Mesenchymal stem cell (in vitro differentiated cells and primary cell): ENCODE measurements around the gene SREK1IP1.
A peak's percentile ranks its signal among the peaks of the same experiment; 100 is the strongest.

Experiments used
- DNase-seq: peaks from one replicate; pipeline ENCODE4 v3.0.0-alpha.2; 2013
- H2AFZ ChIP-seq: one replicate; pipeline ENCODE4 v1.6.1; 2013; ENCODE audit warnings: low read depth, mild to moderate bottlenecking, control low read depth, inconsistent platforms, low read length, moderate library complexity
- H2AK5ac ChIP-seq: 2 replicates; pipeline ENCODE4 v1.6.1; 2013; ENCODE audit warnings: low read length, moderate library complexity, mild to moderate bottlenecking, inconsistent platforms; ENCODE audit not compliant: severe bottlenecking
- H2BK120ac ChIP-seq: one replicate; pipeline ENCODE4 v1.6.1; 2013; ENCODE audit warnings: low read depth, mild to moderate bottlenecking, inconsistent platforms, low read length, moderate library complexity
- H2BK12ac ChIP-seq, 2 experiments: one replicate each; pipeline ENCODE4 v1.6.1; 2013; ENCODE audit warnings: inconsistent platforms in 2 of 2, low read length in 2 of 2, mild to moderate bottlenecking in 2 of 2, moderate library complexity in 2 of 2, control low read depth in 1 of 2
- H2BK15ac ChIP-seq: one replicate; pipeline ENCODE4 v1.6.1; 2013; ENCODE audit warnings: mild to moderate bottlenecking, low read depth, inconsistent platforms; ENCODE audit not compliant: poor library complexity, severe bottlenecking
- H2BK5ac ChIP-seq: 2 replicates; pipeline ENCODE4 v1.6.1; 2013; ENCODE audit warnings: low read depth, mild to moderate bottlenecking, low read length, control low read depth, inconsistent platforms; ENCODE audit not compliant: poor library complexity, severe bottlenecking
- H3K14ac ChIP-seq, 2 experiments: one replicate each; pipeline ENCODE4 v1.6.1; 2013; ENCODE audit warnings: inconsistent platforms in 2 of 2, low read length in 2 of 2, control low read depth in 1 of 2, mild to moderate bottlenecking in 1 of 2, moderate library complexity in 1 of 2
- H3K18ac ChIP-seq, 2 experiments: one replicate each; pipeline ENCODE4 v1.6.1; 2013; ENCODE audit warnings: inconsistent platforms in 2 of 2, low read length in 2 of 2, control low read depth in 1 of 2, low read depth in 1 of 2, mild to moderate bottlenecking in 1 of 2
- H3K23ac ChIP-seq, 2 experiments: one replicate each; pipeline ENCODE4 v1.6.1; 2013; ENCODE audit warnings: inconsistent platforms in 2 of 2, low read length in 2 of 2, mild to moderate bottlenecking in 2 of 2, moderate library complexity in 2 of 2, control low read depth in 1 of 2
- H3K27ac ChIP-seq: 2 replicates; pipeline ENCODE4 v1.5.1; 2013; ENCODE audit warnings: mild to moderate bottlenecking, moderate library complexity, low read length, control low read depth, inconsistent platforms; ENCODE audit not compliant: poor library complexity, severe bottlenecking
- H3K27me3 ChIP-seq, 2 experiments: 2 replicates each; pipeline versions ENCODE4 v1.6.1 to v1.7.0; 2013; ENCODE audit warnings: low read length in 2 of 2, mild to moderate bottlenecking in 2 of 2, moderate library complexity in 2 of 2, control low read depth in 1 of 2, inconsistent platforms in 1 of 2; ENCODE audit not compliant: control insufficient read depth in 1 of 2, insufficient read depth in 1 of 2
- H3K36me3 ChIP-seq, 2 experiments: 2 replicates each; pipeline versions ENCODE4 v1.6.1 to v1.7.0; 2013; ENCODE audit warnings: low read length in 2 of 2, control low read depth in 1 of 2, inconsistent platforms in 1 of 2, low read depth in 1 of 2, mild to moderate bottlenecking in 1 of 2; ENCODE audit not compliant: insufficient read depth in 2 of 2, control insufficient read depth in 1 of 2
- H3K4ac ChIP-seq, 2 experiments: one replicate each; pipeline ENCODE4 v1.6.1; 2013; ENCODE audit warnings: inconsistent platforms in 2 of 2, low read length in 2 of 2, mild to moderate bottlenecking in 2 of 2, moderate library complexity in 2 of 2, control low read depth in 1 of 2, low read depth in 1 of 2
- H3K4me1 ChIP-seq: 2 replicates; pipeline ENCODE4 v1.6.1; 2013; ENCODE audit warnings: low read depth, low read length, control low read depth; ENCODE audit not compliant: control insufficient read depth, insufficient read depth
- H3K4me2 ChIP-seq: 2 replicates; pipeline ENCODE4 v1.6.1; 2013; ENCODE audit warnings: low read length, mild to moderate bottlenecking, inconsistent platforms; ENCODE audit not compliant: poor library complexity, severe bottlenecking
- H3K4me3 ChIP-seq, 2 experiments: 2 replicates each; pipeline versions ENCODE4 v1.5.1 to v1.7.0; 2013; ENCODE audit warnings: low read length in 2 of 2, mild to moderate bottlenecking in 2 of 2, control low read depth in 1 of 2, low read depth in 1 of 2; ENCODE audit not compliant: insufficient read depth in 1 of 2
- H3K79me1 ChIP-seq: replicated peaks from 2 replicates; pipeline ENCODE4 v1.6.1; 2013; ENCODE audit warnings: mild to moderate bottlenecking, control low read depth, low read length, inconsistent platforms; ENCODE audit not compliant: poor library complexity, severe bottlenecking
- H3K9ac ChIP-seq: 2 replicates; pipeline ENCODE4 v1.7.0; 2013; ENCODE audit warnings: mild to moderate bottlenecking, low read length, moderate library complexity
- H3K9me3 ChIP-seq: 2 replicates; pipeline ENCODE4 v1.7.0; 2013; ENCODE audit warnings: mild to moderate bottlenecking, low read length; ENCODE audit not compliant: control insufficient read depth
- H4K8ac ChIP-seq: one replicate; pipeline ENCODE4 v1.6.1; 2013; ENCODE audit warnings: inconsistent platforms, mild to moderate bottlenecking, low read length, moderate library complexity
- H4K91ac ChIP-seq: one replicate; pipeline ENCODE4 v1.6.1; 2013; ENCODE audit warnings: mild to moderate bottlenecking, low read length, inconsistent platforms
- WGBS: methylation state at CpG from one replicate; pipeline ENCODE4 v1.1.7; 2013; ENCODE audit warnings: mixed read lengths; 5-methylcytosine and 5-hydroxymethylcytosine counted together

SREK1IP1 gene

DNA sequence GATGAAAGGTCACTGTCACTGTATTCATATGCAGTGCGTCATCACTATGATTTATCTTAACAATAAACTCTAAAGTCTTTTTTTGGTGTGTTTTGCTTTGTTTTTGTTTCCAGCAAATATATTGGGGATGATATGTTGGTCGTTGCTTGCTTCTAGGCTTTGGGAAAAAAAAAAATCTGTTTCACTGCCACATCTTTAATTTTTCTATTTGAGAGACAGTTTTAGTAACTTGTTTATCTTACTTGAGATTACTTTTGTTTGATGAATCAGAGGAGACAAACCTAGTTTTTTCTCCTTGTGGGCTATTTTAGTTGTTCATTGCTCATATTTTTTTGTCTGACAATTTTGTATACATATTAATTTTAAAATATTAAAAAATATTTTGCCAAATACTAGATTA lies 19.7 kb upstream of the SREK1IP1 start:
- no peak overlapping the region for H3K4me2 ChIP-seq
- no peak overlapping the region for H2BK15ac ChIP-seq
- H2BK120ac ChIP-seq: no peak overlapping the region
- H3K36me3 ChIP-seq: peaks cover 0 to 32% of the 10 kb centered on the region in 2 experiments
- no CpG with 5 or more reads among the region's 2 CpGs for WGBS
- no peak overlapping the region for H2BK12ac ChIP-seq
- H3K18ac ChIP-seq: no peak overlapping the region
- no peak overlapping the region for H2AK5ac ChIP-seq
- H2AFZ ChIP-seq: no peak overlapping the region
- no peaks in the 10 kb centered on the region for H3K9me3 ChIP-seq
- no peak overlapping the region for H3K27ac ChIP-seq
- H2BK5ac ChIP-seq: no peak overlapping the region
- H3K4me1 ChIP-seq: no peaks in the 10 kb centered on the region
- peak overlapping the region; percentile 8 for H3K9ac ChIP-seq
- H3K4me3 ChIP-seq: no peak overlapping the region
- no peak overlapping the region for H4K91ac ChIP-seq
- no peaks in the 10 kb centered on the region for H3K27me3 ChIP-seq
- no peak overlapping the region for H3K4ac ChIP-seq
- no peak overlapping the region for H4K8ac ChIP-seq
- DNase-seq: no peak
- no peak overlapping the region for H3K14ac ChIP-seq
- no peaks in the 10 kb centered on the region for H3K79me1 ChIP-seq
- no peak overlapping the region for H3K23ac ChIP-seq

DNA sequence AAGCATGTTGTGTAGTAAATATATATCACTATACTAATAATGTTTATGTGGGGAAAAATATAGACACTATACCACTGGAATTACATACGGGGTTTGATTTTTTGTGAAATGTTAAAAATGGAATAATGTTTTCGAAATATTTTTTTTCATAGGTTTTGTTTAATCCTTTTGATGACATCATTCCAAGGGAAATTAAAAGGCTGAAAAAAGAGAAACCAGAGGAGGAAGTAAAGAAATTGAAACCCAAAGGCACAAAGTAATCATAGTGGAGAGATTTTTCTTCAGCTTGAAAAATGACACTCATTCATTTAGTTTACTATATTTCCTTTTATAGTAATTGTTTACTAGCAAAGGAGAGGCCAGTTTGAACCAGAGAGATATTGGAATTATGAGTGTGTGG lies 17.9 kb upstream of the SREK1IP1 start:
- Histone ChIP-seq H3K4me2 (no peak overlapping the region), H3K23ac (no peak overlapping the region), H2AFZ (no peak overlapping the region), H3K9me3 (no peaks in the 10 kb centered on the region), H2AK5ac (no peak overlapping the region), H2BK15ac (no peak overlapping the region), H4K91ac (no peak overlapping the region), H3K4me3 (no peak overlapping the region), H3K27me3 (no peaks in the 10 kb centered on the region), H3K4me1 (no peaks in the 10 kb centered on the region), H2BK120ac (no peak overlapping the region), H4K8ac (no peak overlapping the region), H2BK12ac (no peak overlapping the region), H2BK5ac (no peak overlapping the region), H3K36me3 (peaks cover 0 to 19% of the 10 kb centered on the region in 2 experiments), H3K14ac (no peak overlapping the region), H3K27ac (no peak overlapping the region), H3K79me1 (peaks cover under 1% of the 10 kb centered on the region), H3K4ac (no peak overlapping the region), H3K18ac (no peak overlapping the region), H3K9ac (no peak overlapping the region)
- 100% methylated on average over 2 of the region's 2 CpGs for WGBS
- no peak for DNase-seq

DNA sequence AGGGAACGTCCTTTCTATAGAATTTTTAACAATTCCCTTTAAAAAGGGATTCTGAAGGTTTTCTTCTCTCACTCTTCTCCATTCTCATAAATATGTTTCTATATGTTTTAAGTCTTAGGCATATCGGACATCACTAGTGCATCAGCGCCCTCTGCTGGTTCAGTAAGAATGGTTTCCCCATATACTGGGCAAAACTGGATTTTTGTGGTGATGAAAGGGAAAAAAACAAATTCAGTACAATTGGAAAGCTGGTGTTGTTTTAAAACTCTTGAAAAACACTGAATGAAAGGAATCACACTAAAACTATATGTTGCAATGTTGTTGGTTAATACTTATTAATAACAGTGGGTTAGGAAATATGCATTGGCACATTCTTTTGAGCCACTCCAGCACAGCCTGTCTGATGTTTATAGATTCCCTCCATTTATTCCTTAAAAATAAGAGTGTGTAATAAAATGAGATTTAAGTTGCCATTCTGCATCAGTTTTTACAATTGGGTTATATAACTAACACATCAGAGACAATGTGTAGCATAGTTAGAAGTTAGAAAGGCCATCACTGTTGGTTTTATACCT lies 16.0 kb upstream of the SREK1IP1 start:
- 9% methylated on average over 2 of the region's 3 CpGs for WGBS

DNA sequence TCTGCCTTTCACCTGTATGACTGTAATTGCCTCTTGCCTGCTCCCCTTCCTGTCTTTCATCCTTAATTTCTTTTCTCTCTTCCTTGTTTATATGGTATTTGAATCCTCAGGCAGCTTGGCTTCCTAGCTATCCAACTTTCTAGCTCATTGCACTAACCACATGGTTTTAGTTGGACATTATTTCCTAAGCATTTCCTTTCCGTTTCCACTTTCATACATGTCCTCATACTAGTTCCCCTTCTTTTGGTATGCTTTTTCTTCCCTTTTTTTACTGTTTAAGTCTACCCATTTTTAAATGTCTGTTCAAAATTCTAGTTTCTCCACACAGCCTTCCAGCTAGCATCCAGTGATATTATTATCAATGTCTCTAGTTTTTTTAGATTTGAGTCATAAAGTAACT lies 6.8 kb upstream of the SREK1IP1 start:
- H3K9ac ChIP-seq: no peak overlapping the region
- no peak overlapping the region for H3K4me2 ChIP-seq
- H4K91ac ChIP-seq: no peak overlapping the region
- no peak for DNase-seq
- H3K79me1 ChIP-seq: peaks cover 5% of the 10 kb centered on the region
- no peak overlapping the region for H3K23ac ChIP-seq
- H2BK120ac ChIP-seq: no peak overlapping the region
- no peak overlapping the region for H2BK12ac ChIP-seq
- H2BK15ac ChIP-seq: no peak overlapping the region
- peaks cover 0 to 15% of the 10 kb centered on the region in 2 experiments for H3K36me3 ChIP-seq
- no peak overlapping the region for H3K27ac ChIP-seq
- H4K8ac ChIP-seq: no peak overlapping the region
- no peak overlapping the region for H3K4ac ChIP-seq
- H3K4me3 ChIP-seq: no peak overlapping the region
- no peaks in the 10 kb centered on the region for H3K4me1 ChIP-seq
- H2BK5ac ChIP-seq: no peak overlapping the region
- no peak overlapping the region for H2AK5ac ChIP-seq
- H2AFZ ChIP-seq: no peak overlapping the region
- H3K14ac ChIP-seq: no peak overlapping the region
- H3K9me3 ChIP-seq: no peaks in the 10 kb centered on the region
- 100% methylated on average over 1 of the region's 1 CpG for WGBS
- no peak overlapping the region for H3K18ac ChIP-seq
- no peaks in the 10 kb centered on the region for H3K27me3 ChIP-seq

More for the DNA sequence above, 16.0 kb upstream of the SREK1IP1 start:
- no peak overlapping the region for H2BK120ac ChIP-seq
- no peak overlapping the region for H4K91ac ChIP-seq
- no peaks in the 10 kb centered on the region for H3K27me3 ChIP-seq
- H2BK12ac ChIP-seq: no peak overlapping the region
- H2BK5ac ChIP-seq: no peak overlapping the region
- no peak overlapping the region for H3K4ac ChIP-seq
- no peak overlapping the region for H3K27ac ChIP-seq
- no peak overlapping the region for H3K4me2 ChIP-seq
- no peak overlapping the region for H3K18ac ChIP-seq
- H3K36me3 ChIP-seq: peaks cover 0 to 11% of the 10 kb centered on the region in 2 experiments
- H3K79me1 ChIP-seq: peaks cover 2% of the 10 kb centered on the region
- DNase-seq: peak; percentile 80
- no peak overlapping the region for H3K14ac ChIP-seq
- no peaks in the 10 kb centered on the region for H3K9me3 ChIP-seq
- H4K8ac ChIP-seq: no peak overlapping the region
- no peaks in the 10 kb centered on the region for H3K4me1 ChIP-seq
- no peak overlapping the region for H2BK15ac ChIP-seq
- no peak overlapping the region for H3K23ac ChIP-seq
- no peak overlapping the region for H3K4me3 ChIP-seq
- H2AK5ac ChIP-seq: no peak overlapping the region
- no peak overlapping the region for H3K9ac ChIP-seq
- no peak overlapping the region for H2AFZ ChIP-seq
